ENCODE measurements around the gene TNS4.

The TNS4 gene

GRCh38 chr17:40457369-40457768 lies 44.1 kb downstream of the TNS4 start:
- no peak for DNase-seq (ENCODE audit: low read depth in 2 of 2)

- no peak for DNase-seq (ENCODE audit: low read depth in 2 of 2)
These were observed 44.9 kb downstream of the TNS4 start for GRCh38 chr17:40456396-40456951.

GRCh38 chr17:40454613-40454995 lies 46.8 kb downstream of the TNS4 start:
- no peak for DNase-seq (ENCODE audit: low read depth in 2 of 2)

- no peak for DNase-seq (ENCODE audit: low read depth in 2 of 2)
These were observed 47.4 kb downstream of the TNS4 start for GRCh38 chr17:40453881-40454612.

GRCh38 chr17:40452921-40453378 lies 48.5 kb downstream of the TNS4 start:
- DNase-seq (ENCODE audit: low read depth in 2 of 2): no peak

GRCh38 chr17:40452216-40452787 lies 49.1 kb downstream of the TNS4 start:
- no peak for DNase-seq (ENCODE audit: low read depth in 2 of 2)

- DNase-seq (ENCODE audit: low read depth in 2 of 2): no peak
These were observed 50.0 kb downstream of the TNS4 start for GRCh38 chr17:40451420-40451819.

- no peak for DNase-seq (ENCODE audit: low read depth in 2 of 2)
These were observed 51.2 kb downstream of the TNS4 start for GRCh38 chr17:40450175-40450574.

GRCh38 chr17:40448639-40449261 lies 52.7 kb downstream of the TNS4 start:
- DNase-seq (ENCODE audit: low read depth in 2 of 2): no peak

GRCh38 chr17:40448213-40448638 lies 53.2 kb downstream of the TNS4 start:
- DNase-seq (ENCODE audit: low read depth in 2 of 2): no peak

- DNase-seq (ENCODE audit: low read depth in 2 of 2): no peak
These were observed 53.6 kb downstream of the TNS4 start for GRCh38 chr17:40447806-40448205.

GRCh38 chr17:40447148-40447644 lies 54.2 kb downstream of the TNS4 start:
- DNase-seq (ENCODE audit: low read depth in 2 of 2): no peak

- no peak for DNase-seq (ENCODE audit: low read depth in 2 of 2)
These were observed 55.5 kb downstream of the TNS4 start for GRCh38 chr17:40445751-40446468.

- DNase-seq (ENCODE audit: low read depth in 2 of 2): no peak
These were observed 57.2 kb downstream of the TNS4 start for GRCh38 chr17:40443988-40444899.

GRCh38 chr17:40443196-40443987 lies 58.0 kb downstream of the TNS4 start, which contains the start of gene IGFBP4:
IGFBP4 (plus strand) TSS chr17:40443450; CDS start chr17:40443736, 286 bp downstream.
- peak; percentile 45 to 54 for DNase-seq (ENCODE audit: low read depth in 2 of 2)

- DNase-seq (ENCODE audit: low read depth in 2 of 2): no peak
These were observed 58.8 kb downstream of the TNS4 start for GRCh38 chr17:40442392-40443195.

- no peak for DNase-seq (ENCODE audit: low read depth in 2 of 2)
These were observed 61.3 kb downstream of the TNS4 start for GRCh38 chr17:40440166-40440565.

- no peak for DNase-seq (ENCODE audit: low read depth in 2 of 2)
These were observed 64.2 kb downstream of the TNS4 start for GRCh38 chr17:40437095-40437732.

GRCh38 chr17:40436636-40437035 lies 64.8 kb downstream of the TNS4 start:
- no peak for DNase-seq (ENCODE audit: low read depth in 2 of 2)
